ENCODE results near the gene SVIL.
"Not testable (repeated sequence)": the region's sequence is repeated elsewhere in the genome, so short reads cannot be mapped to it uniquely, and the experiment has no call there.

Gene SVIL

GRCh38 chr10:29542723-29543122, 92.0 kb downstream of the SVIL start:
- no peak for DNase-seq (ENCODE audit: low read depth, low spot score)

GRCh38 chr10:29541422-29542210, 93.2 kb downstream of the SVIL start:
- DNase-seq (ENCODE audit: low read depth, low spot score), result no peak

GRCh38 chr10:29540016-29540415, 94.8 kb downstream of the SVIL start:
- no peak for DNase-seq (ENCODE audit: low read depth, low spot score)

GRCh38 chr10:29539412-29539811, 95.4 kb downstream of the SVIL start:
- DNase-seq (ENCODE audit: low read depth, low spot score), result no peak

- no peak for DNase-seq (ENCODE audit: low read depth, low spot score)
Observed at GRCh38 chr10:29537799-29538198, 97.0 kb downstream of the SVIL start.

GRCh38 chr10:29536691-29537090, 98.1 kb downstream of the SVIL start:
- not testable (repeated sequence) for DNase-seq (ENCODE audit: low read depth, low spot score)

GRCh38 chr10:29535778-29536453, 98.9 kb downstream of the SVIL start:
- no peak for DNase-seq (ENCODE audit: low read depth, low spot score)

GRCh38 chr10:29535012-29535777, 99.6 kb downstream of the SVIL start:
- DNase-seq (ENCODE audit: low read depth, low spot score), result peak; percentile 82

GRCh38 chr10:29534590-29534989, 100.2 kb downstream of the SVIL start:
- DNase-seq (ENCODE audit: low read depth, low spot score), result no peak

GRCh38 chr10:29533696-29534285, 101.0 kb downstream of the SVIL start:
- DNase-seq (ENCODE audit: low read depth, low spot score), result no peak

GRCh38 chr10:29533046-29533445, 101.7 kb downstream of the SVIL start:
- no peak for DNase-seq (ENCODE audit: low read depth, low spot score)

- DNase-seq (ENCODE audit: low read depth, low spot score), result no peak
Observed at GRCh38 chr10:29532256-29532878, 102.4 kb downstream of the SVIL start.

GRCh38 chr10:29530112-29530976, 104.4 kb downstream of the SVIL start:
- no peak for DNase-seq (ENCODE audit: low read depth, low spot score)

GRCh38 chr10:29529146-29529545, 105.6 kb downstream of the SVIL start:
- no peak for DNase-seq (ENCODE audit: low read depth, low spot score)

GRCh38 chr10:29525762-29526161, 109.0 kb downstream of the SVIL start:
- DNase-seq (ENCODE audit: low read depth, low spot score), result no peak

GRCh38 chr10:29524720-29525119, 110.1 kb downstream of the SVIL start:
- no peak for DNase-seq (ENCODE audit: low read depth, low spot score)

GRCh38 chr10:29524294-29524693, 110.5 kb downstream of the SVIL start:
- DNase-seq (ENCODE audit: low read depth, low spot score), result no peak

GRCh38 chr10:29522918-29523317, 111.9 kb downstream of the SVIL start:
- DNase-seq (ENCODE audit: low read depth, low spot score), result no peak

GRCh38 chr10:29522061-29522855, 112.5 kb downstream of the SVIL start:
- no peak for DNase-seq (ENCODE audit: low read depth, low spot score)

GRCh38 chr10:29519659-29520058, 115.1 kb downstream of the SVIL start:
- no peak for DNase-seq (ENCODE audit: low read depth, low spot score)
